Astrocyte (in vitro differentiated cells and primary cell): Measurements from ENCODE around the gene IL4R. TPM values are rescaled to one million over a fixed set of nuclear protein-coding genes. Genes with fewer than 3 reads are reported as not detected.

Experiments
- DNase-seq: peaks from one replicate; pipeline ENCODE4 v3.0.0-alpha.2; 2010; ENCODE audit warnings: low read depth
- FAIRE-seq: peaks from 2 replicates; lab custom pipeline; 2011; peaks lifted over from hg19 to GRCh38; lab: Jason Lieb, UNC
- H2AFZ ChIP-seq: 2 replicates; pipeline ENCODE4 v1.6.0; 2012; ENCODE audit warnings: low read depth, low read length, inconsistent platforms
- H3K27ac ChIP-seq: 2 replicates; pipeline ENCODE4 v1.5.1; 2011; ENCODE audit warnings: low read depth, low read length, inconsistent platforms
- H3K27me3 ChIP-seq: 2 replicates; pipeline ENCODE4 v1.6.0; 2011; ENCODE audit warnings: low read length, inconsistent platforms; ENCODE audit not compliant: insufficient read depth
- H3K36me3 ChIP-seq: 2 replicates; pipeline ENCODE4 v1.5.1; 2011; ENCODE audit warnings: low read length, inconsistent platforms; ENCODE audit not compliant: insufficient read depth
- H3K4me1 ChIP-seq: 2 replicates; pipeline ENCODE4 v1.5.1; 2011; ENCODE audit warnings: low read length, inconsistent platforms; ENCODE audit not compliant: insufficient read depth
- H3K4me2 ChIP-seq: 2 replicates; pipeline ENCODE4 v1.6.0; 2012; ENCODE audit warnings: low read length, inconsistent platforms
- H3K4me3 ChIP-seq: 2 replicates; pipeline ENCODE4 v1.5.1; 2011; ENCODE audit warnings: low read depth, mild to moderate bottlenecking, low read length, inconsistent platforms; ENCODE audit not compliant: insufficient read depth
- H3K79me2 ChIP-seq: 2 replicates; pipeline ENCODE4 v1.6.0; 2012; ENCODE audit warnings: mild to moderate bottlenecking, low read length, inconsistent platforms; ENCODE audit not compliant: insufficient read depth
- H3K9ac ChIP-seq: 2 replicates; pipeline ENCODE4 v1.6.0; 2012; ENCODE audit warnings: mild to moderate bottlenecking, low read length, inconsistent platforms
- H3K9me3 ChIP-seq: 2 replicates; pipeline ENCODE4 v1.5.1; 2012; ENCODE audit warnings: low read depth, mild to moderate bottlenecking, low read length, inconsistent platforms; ENCODE audit not compliant: insufficient read depth
- H4K20me1 ChIP-seq: 2 replicates; pipeline ENCODE4 v1.6.0; 2012; ENCODE audit warnings: low read length, inconsistent platforms; ENCODE audit not compliant: insufficient read depth
- H3K27ac Mint-ChIP-seq: one replicate; pipeline ENCODE4 v1.8.0; 2021; ENCODE audit warnings: mild to moderate bottlenecking, mixed read lengths; ENCODE audit not compliant: unreplicated experiment
- H3K27me3 Mint-ChIP-seq: one replicate; pipeline ENCODE4 v1.8.0; 2021; ENCODE audit warnings: low read depth, mixed read lengths; ENCODE audit not compliant: unreplicated experiment
- H3K36me3 Mint-ChIP-seq: one replicate; pipeline ENCODE4 v1.8.0; 2021; ENCODE audit warnings: low read depth, mixed read lengths; ENCODE audit not compliant: unreplicated experiment
- H3K4me1 Mint-ChIP-seq: one replicate; pipeline ENCODE4 v1.8.0; 2021; ENCODE audit warnings: low read depth, mixed read lengths; ENCODE audit not compliant: unreplicated experiment
- H3K4me3 Mint-ChIP-seq: one replicate; pipeline ENCODE4 v1.8.0; 2021; ENCODE audit warnings: mild to moderate bottlenecking, moderate library complexity, mixed read lengths; ENCODE audit not compliant: unreplicated experiment
- H3K9me3 Mint-ChIP-seq: one replicate; pipeline ENCODE4 v1.8.0; 2021; ENCODE audit warnings: mild to moderate bottlenecking, mixed read lengths; ENCODE audit not compliant: unreplicated experiment
- EZH2 ChIP-seq: IDR thresholded peaks from 2 replicates; pipeline ENCODE4 v1.6.1; 2012; ENCODE audit warnings: mild to moderate bottlenecking, low read length, inconsistent platforms; ENCODE audit not compliant: insufficient read depth
- total RNA-seq: library from RNA; stranded (reverse); gene quantifications from 2 replicates; pipeline ENCODE4 v1.2.1, GENCODE V29; 2021
- TF ChIP-seq, protein P1 (sequence below): IDR thresholded peaks from 2 replicates; pipeline ENCODE4 v1.5.1; 2011; ENCODE audit warnings: low read depth, mild to moderate bottlenecking, inconsistent platforms, low read length, moderate library complexity; ENCODE audit not compliant: insufficient read depth

The IL4R gene
- total RNA-seq, 1 donor from 2014 or later = 17.5 TPM

GRCh38 chr16:27319257-27319965 is 5.6 kb downstream of the IL4R start:
- Histone ChIP-seq H3K4me3 (no peak overlapping the region), H3K9ac (no peak overlapping the region), H3K27me3 (no peaks in the 10 kb centered on the region), H3K27ac (no peak overlapping the region), H3K79me2 (peaks cover 94% of the 10 kb centered on the region), H3K4me1 (peaks cover 9% of the 10 kb centered on the region), H4K20me1 (peaks cover 69% of the 10 kb centered on the region), H3K9me3 (no peaks in the 10 kb centered on the region), H2AFZ (no peak overlapping the region), H3K36me3 (no peaks in the 10 kb centered on the region), H3K4me2 (no peak overlapping the region)
- H3K4me3 Mint-ChIP-seq = no peak overlapping the region
- DNase-seq (no peak), FAIRE-seq (no peak)
- H3K9me3 Mint-ChIP-seq = peaks cover 2% of the 10 kb centered on the region
- H3K27ac Mint-ChIP-seq = no peak overlapping the region
- H3K4me1 Mint-ChIP-seq = peaks cover 13% of the 10 kb centered on the region
- H3K27me3 Mint-ChIP-seq = no peaks in the 10 kb centered on the region
- no peak for TF ChIP-seq EZH2
- TF ChIP-seq, protein P1, sequence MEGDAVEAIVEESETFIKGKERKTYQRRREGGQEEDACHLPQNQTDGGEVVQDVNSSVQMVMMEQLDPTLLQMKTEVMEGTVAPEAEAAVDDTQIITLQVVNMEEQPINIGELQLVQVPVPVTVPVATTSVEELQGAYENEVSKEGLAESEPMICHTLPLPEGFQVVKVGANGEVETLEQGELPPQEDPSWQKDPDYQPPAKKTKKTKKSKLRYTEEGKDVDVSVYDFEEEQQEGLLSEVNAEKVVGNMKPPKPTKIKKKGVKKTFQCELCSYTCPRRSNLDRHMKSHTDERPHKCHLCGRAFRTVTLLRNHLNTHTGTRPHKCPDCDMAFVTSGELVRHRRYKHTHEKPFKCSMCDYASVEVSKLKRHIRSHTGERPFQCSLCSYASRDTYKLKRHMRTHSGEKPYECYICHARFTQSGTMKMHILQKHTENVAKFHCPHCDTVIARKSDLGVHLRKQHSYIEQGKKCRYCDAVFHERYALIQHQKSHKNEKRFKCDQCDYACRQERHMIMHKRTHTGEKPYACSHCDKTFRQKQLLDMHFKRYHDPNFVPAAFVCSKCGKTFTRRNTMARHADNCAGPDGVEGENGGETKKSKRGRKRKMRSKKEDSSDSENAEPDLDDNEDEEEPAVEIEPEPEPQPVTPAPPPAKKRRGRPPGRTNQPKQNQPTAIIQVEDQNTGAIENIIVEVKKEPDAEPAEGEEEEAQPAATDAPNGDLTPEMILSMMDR = no peak
- H3K36me3 Mint-ChIP-seq = no peaks in the 10 kb centered on the region

DNA sequence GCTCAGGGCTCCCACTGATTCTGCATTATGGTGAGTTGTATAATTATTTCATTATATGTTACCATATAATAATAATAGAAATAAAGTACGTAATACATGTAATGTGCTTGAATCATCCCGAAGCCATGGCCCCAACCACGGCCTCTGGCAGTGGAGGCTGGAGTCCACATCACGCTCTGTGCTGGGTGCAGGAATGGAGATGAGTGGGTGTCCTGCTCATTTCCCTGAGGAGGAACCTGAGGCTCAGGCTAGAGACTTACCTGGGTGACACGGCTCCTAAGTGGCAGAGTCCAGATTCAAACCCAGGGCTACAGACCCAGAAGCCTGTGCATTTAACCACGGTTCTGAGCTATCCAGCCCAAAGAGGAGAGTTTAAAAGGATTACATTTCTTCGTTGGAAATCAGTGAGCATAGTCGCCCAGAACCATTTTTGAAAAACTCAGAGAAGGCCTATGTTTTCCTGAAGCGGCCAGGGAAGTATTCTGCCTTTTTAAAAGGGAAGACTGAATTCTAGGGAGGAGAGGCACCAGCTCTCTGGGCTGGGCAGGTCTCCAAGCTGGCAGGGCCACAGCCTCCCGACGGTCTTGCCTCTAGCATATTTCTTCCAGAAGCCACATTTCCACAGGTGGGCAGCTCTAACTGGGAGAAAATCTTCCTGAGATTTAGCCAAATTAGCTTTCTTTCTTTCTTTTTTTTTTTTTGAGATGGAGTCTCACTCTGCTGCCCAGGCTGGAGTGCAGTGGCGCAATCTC is 6.7 kb downstream of the IL4R start:
- no peaks in the 10 kb centered on the region for H3K36me3 Mint-ChIP-seq
- H3K27ac ChIP-seq = no peak overlapping the region
- H3K9ac ChIP-seq = no peak overlapping the region
- no peaks in the 10 kb centered on the region for H3K27me3 ChIP-seq
- H3K4me3 Mint-ChIP-seq = no peak overlapping the region
- no peak overlapping the region for H2AFZ ChIP-seq
- no peaks in the 10 kb centered on the region for H3K27me3 Mint-ChIP-seq
- DNase-seq (no peak), FAIRE-seq (no peak)
- H3K79me2 ChIP-seq = peaks cover 90% of the 10 kb centered on the region
- H3K27ac Mint-ChIP-seq = no peak overlapping the region
- H3K4me1 ChIP-seq = peaks cover 3% of the 10 kb centered on the region
- H3K9me3 Mint-ChIP-seq = peaks cover 2% of the 10 kb centered on the region
- no peaks in the 10 kb centered on the region for H3K36me3 ChIP-seq
- peaks cover 11% of the 10 kb centered on the region for H3K4me1 Mint-ChIP-seq
- H4K20me1 ChIP-seq = peaks cover 63% of the 10 kb centered on the region
- H3K4me2 ChIP-seq = no peak overlapping the region
- H3K9me3 ChIP-seq = no peaks in the 10 kb centered on the region
- no peak overlapping the region for H3K4me3 ChIP-seq
- TF ChIP-seq EZH2 = no peak
- TF ChIP-seq, protein P1 = no peak
